Thyroid gland (tissue), 4 donors: ENCODE results near the gene RBL1.

Source experiments
- CTCF ChIP-seq, 6 experiments: fragments of 200-600 bp in 3 of 6; fragments of 450-650 bp in 3 of 6; sonication (generic) in 3 of 6; IDR thresholded peaks; one replicate each; pipeline ENCODE4 v1.5.1; 2016 to 2019; ENCODE audit warnings: antibody characterized with exemption in 6 of 6, mild to moderate bottlenecking in 2 of 6, inconsistent platforms in 1 of 6, moderate library complexity in 1 of 6
- POLR2A ChIP-seq, 2 donors: fragments of 450-650 bp; IDR thresholded peaks; one replicate each; pipeline ENCODE4 v1.6.1; 2017; ENCODE audit warnings: antibody characterized with exemption in 2 of 2, mild to moderate bottlenecking in 2 of 2, moderate library complexity in 1 of 2

GRCh38 chr20:36974660-36975059, 121.1 kb downstream of the RBL1 start:
- TF ChIP-seq CTCF (IDR thresholded peaks at IDR 0.05) = no peak
- TF ChIP-seq POLR2A (IDR thresholded peaks at IDR 0.05) = no peak
